ENCODE measurements around the gene NME9.

Gene NME9

GRCh38 chr3:138363322-138363721 is 33.7 kb upstream of the NME9 start:
- DNase-seq (ENCODE audit: low read depth in 2 of 3, low spot score in 1 of 3): no peak

GRCh38 chr3:138362538-138362937 is 32.9 kb upstream of the NME9 start:
- DNase-seq (ENCODE audit: low read depth in 2 of 3, low spot score in 1 of 3): no peak

- no peak for DNase-seq (ENCODE audit: low read depth in 2 of 3, low spot score in 1 of 3)
Observed at GRCh38 chr3:138361561-138361971, 31.9 kb upstream of the NME9 start.

- DNase-seq (ENCODE audit: low read depth in 2 of 3, low spot score in 1 of 3): no peak
Observed at GRCh38 chr3:138360869-138361525, 31.3 kb upstream of the NME9 start.

GRCh38 chr3:138359919-138360868 is 30.5 kb upstream of the NME9 start:
- DNase-seq (ENCODE audit: low read depth in 2 of 3, low spot score in 1 of 3): no peak

- DNase-seq (ENCODE audit: low read depth in 2 of 3, low spot score in 1 of 3): no peak
Observed at GRCh38 chr3:138359148-138359918, 29.7 kb upstream of the NME9 start.

GRCh38 chr3:138356730-138357405 is 27.2 kb upstream of the NME9 start:
- DNase-seq (ENCODE audit: low read depth in 2 of 3, low spot score in 1 of 3): no peak

GRCh38 chr3:138355071-138355470 is 25.4 kb upstream of the NME9 start:
- no peak for DNase-seq (ENCODE audit: low read depth in 2 of 3, low spot score in 1 of 3)

GRCh38 chr3:138354376-138354775 is 24.7 kb upstream of the NME9 start:
- DNase-seq (ENCODE audit: low read depth in 2 of 3, low spot score in 1 of 3): no peak

GRCh38 chr3:138351916-138352550 is 22.4 kb upstream of the NME9 start:
- no peak for DNase-seq (ENCODE audit: low read depth in 2 of 3, low spot score in 1 of 3)

- no peak for DNase-seq (ENCODE audit: low read depth in 2 of 3, low spot score in 1 of 3)
Observed at GRCh38 chr3:138351151-138351550, 21.5 kb upstream of the NME9 start.

- no peak for DNase-seq (ENCODE audit: low read depth in 2 of 3, low spot score in 1 of 3)
Observed at GRCh38 chr3:138349926-138350665, 20.4 kb upstream of the NME9 start.

GRCh38 chr3:138348754-138349739 is 19.4 kb upstream of the NME9 start:
- no peak for DNase-seq (ENCODE audit: low read depth in 2 of 3, low spot score in 1 of 3)

- DNase-seq (ENCODE audit: low read depth in 2 of 3, low spot score in 1 of 3): peak in 1 of 3 donors; percentile 8
Observed at GRCh38 chr3:138347960-138348753, 18.5 kb upstream of the NME9 start, which contains the start of gene MRAS. MRAS (plus strand) TSS chr3:138348579; CDS start chr3:138372884, 24,305 bp downstream.

GRCh38 chr3:138344754-138345153 is 15.1 kb upstream of the NME9 start:
- no peak for DNase-seq (ENCODE audit: low read depth in 2 of 3, low spot score in 1 of 3)

- DNase-seq (ENCODE audit: low read depth in 2 of 3, low spot score in 1 of 3): no peak
Observed at GRCh38 chr3:138340511-138340910, 10.9 kb upstream of the NME9 start.

- no peak for DNase-seq (ENCODE audit: low read depth in 2 of 3, low spot score in 1 of 3)
Observed at GRCh38 chr3:138338811-138339210, 9.2 kb upstream of the NME9 start.

GRCh38 chr3:138338244-138338643 is 8.6 kb upstream of the NME9 start:
- DNase-seq (ENCODE audit: low read depth in 2 of 3, low spot score in 1 of 3): no peak
